ENCODE measurements around the gene SPTB.

The SPTB gene

DNA sequence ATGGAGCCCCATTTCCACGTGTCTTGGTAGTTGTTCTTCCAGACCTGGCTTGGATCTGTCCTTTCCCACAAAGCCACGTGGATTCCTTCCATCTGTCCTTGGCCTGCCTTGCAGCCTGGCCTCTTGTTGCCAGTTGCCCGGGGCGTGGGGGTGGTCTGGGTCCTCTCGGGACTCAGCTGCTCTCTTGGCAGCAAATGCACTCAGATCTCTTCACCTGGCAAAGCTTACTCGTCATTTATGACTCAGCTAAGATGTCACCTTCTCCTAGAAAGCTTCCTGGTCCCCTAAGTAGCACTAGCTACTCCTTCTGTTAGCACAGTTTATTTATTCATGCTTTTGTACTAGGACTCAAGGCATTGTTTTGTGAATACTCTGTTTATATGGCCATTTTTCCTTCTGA, 161.8 kb downstream of the SPTB start:
- no peak for DNase-seq (ENCODE audit: extremely low spot score)
- TF ChIP-seq LEF1 (IDR thresholded peaks at IDR 0.05; ENCODE audit: borderline replicate concordance) (no peak), ZNF384 (IDR thresholded peaks at IDR 0.05) (no peak), TARDBP (IDR thresholded peaks at IDR 0.05) (no peak), L3MBTL2 (conservative IDR thresholded peaks at IDR 0.05) (no peak), FOXK2 (IDR thresholded peaks at IDR 0.05) (no peak), FOXM1 (IDR thresholded peaks at IDR 0.05; ENCODE audit: borderline replicate concordance) (no peak), FOXA1 (IDR thresholded peaks at IDR 0.05) (no peak), BHLHE40 (IDR thresholded peaks at IDR 0.05; ENCODE audit: borderline replicate concordance) (no peak), SP1 (IDR thresholded peaks at IDR 0.05) (no peak), ARNT (IDR thresholded peaks at IDR 0.05) (no peak), ELF4 (IDR thresholded peaks at IDR 0.05) (no peak), CTBP1 (IDR thresholded peaks at IDR 0.05; ENCODE audit: borderline replicate concordance) (no peak), NFRKB (IDR thresholded peaks at IDR 0.05) (no peak), SUZ12 (IDR thresholded peaks at IDR 0.05) (no peak)
- ChIA-PET POLR2A (interaction anchor here (2.2 kb wide), 1 partner anchor 13 kb away, joined by 8 read pairs; the partner anchor contains the start of gene PLEKHG3), CTCF (no interaction called here)

DNA sequence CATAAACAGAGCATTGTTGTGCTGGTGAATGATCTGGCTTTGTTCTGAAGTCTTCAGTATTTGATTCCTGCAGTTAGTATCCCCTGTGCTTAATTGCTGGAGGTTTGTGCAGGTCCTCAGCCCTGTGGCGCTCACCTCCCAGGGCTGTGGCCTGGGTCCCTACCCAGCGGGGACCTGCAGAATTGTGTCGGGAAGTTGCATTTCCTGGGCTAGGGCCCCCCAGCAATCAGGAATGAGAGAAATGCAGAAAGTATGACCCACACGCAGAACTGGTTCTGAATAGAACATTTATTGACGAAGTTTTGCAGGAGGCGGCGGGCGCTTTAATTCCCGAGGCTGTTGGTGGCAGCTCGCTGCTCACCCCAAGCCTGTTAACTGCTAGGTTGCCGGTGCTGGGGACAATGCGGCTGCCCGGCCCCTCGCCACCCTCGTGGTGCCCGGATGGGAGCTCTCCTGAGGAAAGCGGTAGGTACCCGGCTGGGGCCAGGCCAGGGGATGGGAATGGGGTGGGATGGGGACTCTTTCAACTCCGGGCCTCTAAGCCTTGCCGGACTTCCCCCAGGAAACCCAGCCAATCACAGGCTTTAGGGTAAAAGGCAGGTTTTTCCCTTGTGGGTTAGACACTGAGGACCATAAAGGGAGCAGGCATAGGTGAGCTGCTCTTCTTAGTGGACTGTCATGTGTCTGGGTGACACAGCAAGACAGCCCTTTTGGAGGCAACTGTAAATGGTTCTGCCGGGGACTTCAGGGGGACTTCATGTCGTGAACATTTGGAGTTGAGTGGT, 163.9 kb downstream of the SPTB start:
- TF ChIP-seq SP1 (IDR thresholded peaks at IDR 0.05) (no peak), CTBP1 (IDR thresholded peaks at IDR 0.05; ENCODE audit: borderline replicate concordance) (no peak)
- ChIA-PET POLR2A (interaction anchor here (1.1 kb wide), 1 partner anchor 11 kb away, joined by 3 read pairs; the partner anchor contains the start of gene PLEKHG3), CTCF (no interaction called here)
- no peak for DNase-seq (ENCODE audit: extremely low spot score)

DNA sequence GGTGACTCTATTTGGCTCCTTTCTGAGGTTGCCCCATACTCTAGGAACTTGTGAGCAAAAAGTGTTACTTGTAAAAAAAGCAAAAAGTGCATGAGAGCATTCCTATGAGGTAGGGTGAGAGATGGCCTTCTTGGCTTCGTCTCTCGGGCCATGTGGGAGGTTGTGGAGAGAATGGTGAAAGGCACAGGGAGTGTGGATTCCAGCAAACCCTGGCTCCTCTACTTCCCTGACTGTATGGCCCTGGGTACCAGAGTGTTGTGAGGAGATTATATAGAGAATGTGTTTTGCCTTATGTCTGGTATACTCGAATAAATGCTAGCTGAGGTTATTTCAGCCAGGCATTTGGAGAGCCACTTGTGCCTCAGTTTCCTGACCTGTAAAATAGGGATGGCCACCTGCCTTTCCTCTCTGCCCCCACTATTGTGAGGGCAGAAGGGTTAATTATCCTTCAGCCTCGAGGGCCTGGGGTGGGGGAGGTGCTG, 164.5 kb downstream of the SPTB start:
- ChIA-PET POLR2A (interaction anchor here (1.1 kb wide), 1 partner anchor 11 kb away, joined by 3 read pairs; the partner anchor contains the start of gene PLEKHG3), CTCF (no interaction called here)

DNA sequence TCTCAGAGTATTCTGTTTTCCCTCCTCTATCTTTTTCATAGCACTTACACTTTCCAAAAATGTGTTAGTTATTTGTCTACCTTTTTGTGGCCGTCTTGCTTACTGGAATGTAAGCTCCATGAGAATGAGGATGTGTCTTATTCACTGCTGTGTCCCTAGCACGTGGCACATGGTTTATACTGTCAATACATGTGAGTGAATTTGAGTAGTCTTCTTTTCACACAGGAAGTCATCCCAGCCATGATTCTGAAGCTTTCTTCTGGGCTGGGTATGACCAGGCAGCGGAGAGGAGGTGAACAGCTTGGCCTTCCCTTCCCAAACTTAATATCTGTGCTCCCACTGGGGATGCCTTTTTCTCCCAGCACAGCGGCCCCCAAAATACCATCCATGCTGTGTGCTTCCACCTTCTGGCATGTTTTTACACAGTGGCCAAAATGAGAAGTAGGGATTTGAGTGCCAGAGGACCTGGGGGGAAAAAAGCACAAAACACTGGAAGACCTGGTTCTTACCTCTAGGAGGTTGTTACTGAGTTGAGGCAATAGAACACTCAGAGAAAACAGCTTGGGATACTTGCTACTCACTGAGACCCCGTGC, 165.2 kb downstream of the SPTB start:
- POLR2A ChIA-PET, result interaction anchor here (0.6 to 1.1 kb wide), 3 partner anchors 10 to 24 kb away, joined by 3 to 5 read pairs (median 3); partner anchors contain the start of gene PLEKHG3
- no peak for DNase-seq (ENCODE audit: extremely low spot score)
- TF ChIP-seq FOXM1 (IDR thresholded peaks at IDR 0.05; ENCODE audit: borderline replicate concordance) (no peak), SP1 (IDR thresholded peaks at IDR 0.05) (no peak), CTBP1 (IDR thresholded peaks at IDR 0.05; ENCODE audit: borderline replicate concordance) (no peak), BHLHE40 (IDR thresholded peaks at IDR 0.05; ENCODE audit: borderline replicate concordance) (no peak), NFRKB (IDR thresholded peaks at IDR 0.05) (no peak), HDGF (IDR thresholded peaks at IDR 0.05; ENCODE audit: borderline replicate concordance) (no peak), LEF1 (IDR thresholded peaks at IDR 0.05; ENCODE audit: borderline replicate concordance) (no peak), SUZ12 (IDR thresholded peaks at IDR 0.05) (no peak)
- TF ChIP-seq, protein P1, sequence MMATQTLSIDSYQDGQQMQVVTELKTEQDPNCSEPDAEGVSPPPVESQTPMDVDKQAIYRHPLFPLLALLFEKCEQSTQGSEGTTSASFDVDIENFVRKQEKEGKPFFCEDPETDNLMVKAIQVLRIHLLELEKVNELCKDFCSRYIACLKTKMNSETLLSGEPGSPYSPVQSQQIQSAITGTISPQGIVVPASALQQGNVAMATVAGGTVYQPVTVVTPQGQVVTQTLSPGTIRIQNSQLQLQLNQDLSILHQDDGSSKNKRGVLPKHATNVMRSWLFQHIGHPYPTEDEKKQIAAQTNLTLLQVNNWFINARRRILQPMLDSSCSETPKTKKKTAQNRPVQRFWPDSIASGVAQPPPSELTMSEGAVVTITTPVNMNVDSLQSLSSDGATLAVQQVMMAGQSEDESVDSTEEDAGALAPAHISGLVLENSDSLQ (IDR thresholded peaks at IDR 0.05), result no peak
- CTCF ChIA-PET, result no interaction called here

More for the DNA sequence above, 164.5 kb downstream of the SPTB start:
- no peak for DNase-seq (ENCODE audit: extremely low spot score)
- no peak for TF ChIP-seq SUZ12 (IDR thresholded peaks at IDR 0.05)
- no peak for TF ChIP-seq FOXA1 (IDR thresholded peaks at IDR 0.05)
- no peak for TF ChIP-seq NFRKB (IDR thresholded peaks at IDR 0.05)
- no peak for TF ChIP-seq ELF4 (IDR thresholded peaks at IDR 0.05)
- TF ChIP-seq BHLHE40 (IDR thresholded peaks at IDR 0.05; ENCODE audit: borderline replicate concordance), result no peak
- no peak for TF ChIP-seq FOXK2 (IDR thresholded peaks at IDR 0.05)
- no peak for TF ChIP-seq LEF1 (IDR thresholded peaks at IDR 0.05; ENCODE audit: borderline replicate concordance)
- no peak for TF ChIP-seq TARDBP (IDR thresholded peaks at IDR 0.05)
- no peak for TF ChIP-seq L3MBTL2 (conservative IDR thresholded peaks at IDR 0.05)
- TF ChIP-seq ZNF384 (IDR thresholded peaks at IDR 0.05), result no peak
- no peak for TF ChIP-seq SP1 (IDR thresholded peaks at IDR 0.05)
- no peak for TF ChIP-seq ARNT (IDR thresholded peaks at IDR 0.05)
- TF ChIP-seq HDGF (IDR thresholded peaks at IDR 0.05; ENCODE audit: borderline replicate concordance), result no peak
- TF ChIP-seq FOXM1 (IDR thresholded peaks at IDR 0.05; ENCODE audit: borderline replicate concordance), result no peak
- TF ChIP-seq, protein P1 (IDR thresholded peaks at IDR 0.05), result no peak
- TF ChIP-seq CTBP1 (IDR thresholded peaks at IDR 0.05; ENCODE audit: borderline replicate concordance), result no peak

DNA sequence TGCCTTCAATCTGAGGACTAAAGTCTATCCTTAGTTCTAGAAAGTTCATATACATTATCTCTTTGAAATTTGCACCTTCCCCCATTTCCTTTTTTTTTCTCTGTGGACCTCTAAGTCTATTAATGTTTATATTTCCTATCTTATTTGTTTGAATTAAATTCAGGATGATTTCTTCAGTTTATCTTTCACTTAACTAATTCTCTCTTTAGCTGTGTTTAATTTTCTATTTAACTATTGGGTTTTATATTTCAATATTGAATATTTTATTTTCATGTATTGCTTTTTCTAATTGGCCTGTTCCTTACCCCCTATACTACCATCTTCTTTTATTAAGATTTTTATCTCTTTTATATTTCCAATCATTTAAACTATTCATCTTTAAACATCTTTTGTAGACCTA, 166.0 kb downstream of the SPTB start:
- no peak for DNase-seq (ENCODE audit: extremely low spot score)
- TF ChIP-seq FOXK2 (IDR thresholded peaks at IDR 0.05), result no peak
- CTCF ChIA-PET, result no interaction called here
- POLR2A ChIA-PET, result interaction anchor here (1.0 kb wide), 1 partner anchor 9 kb away, joined by 5 read pairs; the partner anchor contains the start of gene PLEKHG3

DNA sequence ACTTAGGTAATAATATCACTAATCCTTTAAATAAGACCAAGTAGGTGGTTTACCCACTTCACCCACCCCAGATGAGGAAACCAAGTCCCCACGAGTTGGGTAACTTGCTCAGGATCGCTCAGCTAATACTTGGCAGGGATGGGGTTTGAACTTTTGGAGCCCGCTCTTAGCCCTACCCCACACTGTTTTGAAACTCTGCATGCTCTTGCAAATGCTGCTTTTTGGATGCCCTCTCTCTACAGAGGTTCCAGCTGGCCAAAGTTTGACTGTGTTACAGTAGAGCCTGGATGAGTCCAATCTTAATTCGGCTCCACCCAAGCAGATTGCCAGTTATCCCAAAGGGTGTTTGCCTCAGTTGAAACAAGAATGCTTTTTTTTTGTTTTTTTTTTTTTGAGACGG, 168.7 kb downstream of the SPTB start:
- ChIA-PET CTCF (no interaction called here), POLR2A (no interaction called here)
- no peak for TF ChIP-seq ARNT (IDR thresholded peaks at IDR 0.05)
- no peak for TF ChIP-seq LEF1 (IDR thresholded peaks at IDR 0.05; ENCODE audit: borderline replicate concordance)
- no peak for TF ChIP-seq FOXM1 (IDR thresholded peaks at IDR 0.05; ENCODE audit: borderline replicate concordance)
- TF ChIP-seq TARDBP (IDR thresholded peaks at IDR 0.05), result no peak
- no peak for TF ChIP-seq BHLHE40 (IDR thresholded peaks at IDR 0.05; ENCODE audit: borderline replicate concordance)
- TF ChIP-seq ZNF384 (IDR thresholded peaks at IDR 0.05), result no peak
- TF ChIP-seq FOXA1 (IDR thresholded peaks at IDR 0.05), result no peak
- no peak for TF ChIP-seq SP1 (IDR thresholded peaks at IDR 0.05)
- TF ChIP-seq L3MBTL2 (conservative IDR thresholded peaks at IDR 0.05), result no peak
- TF ChIP-seq FOXK2 (IDR thresholded peaks at IDR 0.05), result no peak
- no peak for TF ChIP-seq CTBP1 (IDR thresholded peaks at IDR 0.05; ENCODE audit: borderline replicate concordance)
- TF ChIP-seq HDGF (IDR thresholded peaks at IDR 0.05; ENCODE audit: borderline replicate concordance), result no peak
- TF ChIP-seq NFRKB (IDR thresholded peaks at IDR 0.05), result no peak
- TF ChIP-seq, protein P1 (IDR thresholded peaks at IDR 0.05), result no peak
- no peak for TF ChIP-seq ELF4 (IDR thresholded peaks at IDR 0.05)
- TF ChIP-seq SUZ12 (IDR thresholded peaks at IDR 0.05), result no peak
- DNase-seq (ENCODE audit: extremely low spot score), result no peak
